Fibroblast of skin of right quadriceps (primary cell): Measurements from ENCODE around the gene KLHL36.

Experiments
- DNase-seq: peaks from one replicate; pipeline ENCODE4 v3.0.0-alpha.2; 2013

Gene KLHL36

GRCh38 chr16:84699712-84700445 lies 51.6 kb downstream of the KLHL36 start, which contains the start of gene USP10:
TSS of gene USP10 (plus strand) at chr16:84700000. CDS start at chr16:84700091, 91 bp downstream.
- peak; percentile 77 for DNase-seq

- no peak for DNase-seq
These were observed 52.4 kb downstream of the KLHL36 start for GRCh38 chr16:84700446-84701300.

DNA sequence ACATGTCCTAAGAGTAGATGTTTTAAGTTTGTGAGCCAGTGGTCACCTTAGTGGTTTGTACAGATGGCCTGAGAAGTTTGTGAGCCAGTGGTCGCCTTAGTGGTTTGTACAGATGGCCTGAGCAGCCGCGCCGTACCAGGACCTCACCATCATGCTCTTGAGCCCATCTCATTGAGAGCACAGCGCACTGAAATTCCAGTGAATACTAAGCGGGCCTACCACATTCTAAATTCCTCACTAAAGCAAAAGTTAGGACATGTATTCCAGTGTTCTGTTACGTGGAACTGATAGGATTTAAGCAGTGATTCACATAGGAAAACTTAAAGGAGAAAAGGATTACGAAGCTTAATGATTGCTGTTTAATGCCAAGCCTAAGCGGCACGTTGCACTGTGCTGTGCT lies 55.4 kb downstream of the KLHL36 start:
- no peak for DNase-seq

GRCh38 chr16:84704253-84704652 lies 55.9 kb downstream of the KLHL36 start:
- DNase-seq, result no peak

DNA sequence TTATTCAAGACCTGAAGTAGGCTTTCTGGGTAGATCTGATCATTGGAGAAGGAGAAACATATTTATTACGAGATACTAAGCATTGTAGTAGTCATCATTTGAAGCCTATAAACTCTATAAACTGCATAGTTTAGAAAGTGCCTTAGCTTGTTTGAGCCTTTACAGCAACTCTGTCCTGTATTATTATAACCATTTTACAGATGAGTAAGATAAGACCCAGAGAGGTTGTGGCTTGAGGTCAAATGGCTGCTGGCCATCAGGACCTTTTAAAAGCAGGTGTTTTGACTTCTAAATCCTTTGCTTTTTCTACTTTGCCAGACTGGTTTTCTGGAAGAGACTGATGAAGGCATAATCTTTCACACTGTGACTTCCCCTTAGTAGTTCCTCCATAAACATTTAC lies 58.5 kb downstream of the KLHL36 start:
- no peak for DNase-seq

DNA sequence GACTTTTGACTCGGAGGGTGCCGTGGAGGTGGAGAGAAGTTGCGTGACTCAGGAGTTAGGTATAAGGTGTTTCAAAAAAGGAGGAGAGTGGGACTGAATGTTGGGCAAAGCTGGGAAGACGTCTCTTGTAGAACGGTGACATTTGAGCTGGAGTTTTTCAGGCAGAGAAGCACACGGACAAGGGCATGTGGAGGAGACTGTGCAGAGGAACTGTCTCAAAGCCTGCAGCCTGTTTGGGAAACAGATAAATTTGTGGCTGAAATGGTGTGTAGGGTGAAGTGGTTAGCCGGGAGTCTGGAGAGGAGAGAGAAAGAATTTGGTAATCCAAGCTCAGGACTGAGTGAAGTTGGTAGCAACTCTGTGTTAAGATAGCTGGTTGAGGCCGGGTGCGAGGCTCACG lies 61.3 kb downstream of the KLHL36 start:
- DNase-seq, result no peak

DNA sequence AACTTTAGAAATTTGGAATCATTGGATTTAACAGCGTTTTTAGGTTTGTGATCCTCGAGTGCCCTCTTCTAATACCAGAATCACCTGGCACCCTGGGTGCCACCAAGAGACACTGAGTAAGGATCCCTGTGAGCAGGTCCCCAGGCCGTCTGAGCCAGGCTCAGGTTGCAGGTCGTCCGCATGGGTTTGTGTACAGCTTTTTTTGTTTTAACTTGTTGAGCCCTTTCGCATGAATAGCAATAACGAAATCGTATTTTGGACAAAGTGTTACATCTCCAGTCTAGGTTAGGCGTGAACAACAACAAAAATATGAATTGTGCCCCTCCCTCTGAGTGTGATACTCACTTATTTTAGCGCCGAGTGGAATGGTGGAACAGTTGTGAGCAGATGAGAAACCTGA lies 62.4 kb downstream of the KLHL36 start:
- DNase-seq, result no peak
